NCI-H460 (cell line): ENCODE measurements around the gene KCNV2. TPM values are rescaled to one million over a fixed set of nuclear protein-coding genes. Genes with fewer than 3 reads are reported as not detected.
"Not testable (repeated sequence)": the region's sequence is repeated elsewhere in the genome, so short reads cannot be mapped to it uniquely, and the experiment has no call there.

Experiments
- DNase-seq: peaks from one replicate; pipeline ENCODE4 v3.0.0-alpha.2; 2016; ENCODE audit warnings: low read depth; ENCODE audit errors: extremely low read depth
- polyA plus RNA-seq: library from polyadenylated mRNA; depleted of rRNA; stranded (reverse); fragments of >200 nt; gene quantifications from 2 replicates; pipeline ENCODE4 v1.2.3, GENCODE V29; 2014; cell fraction: nucleus; rRNA removed
- total RNA-seq: library from RNA; depleted of rRNA; stranded (reverse); fragments of >200 nt; shearing (Covaris generic); gene quantifications from 2 replicates; pipeline ENCODE4 v1.2.3, GENCODE V29; 2014; rRNA removed

KCNV2 gene
- not detected in 2 replicates for total RNA-seq
- not detected in 2 replicates for polyA plus RNA-seq

DNA sequence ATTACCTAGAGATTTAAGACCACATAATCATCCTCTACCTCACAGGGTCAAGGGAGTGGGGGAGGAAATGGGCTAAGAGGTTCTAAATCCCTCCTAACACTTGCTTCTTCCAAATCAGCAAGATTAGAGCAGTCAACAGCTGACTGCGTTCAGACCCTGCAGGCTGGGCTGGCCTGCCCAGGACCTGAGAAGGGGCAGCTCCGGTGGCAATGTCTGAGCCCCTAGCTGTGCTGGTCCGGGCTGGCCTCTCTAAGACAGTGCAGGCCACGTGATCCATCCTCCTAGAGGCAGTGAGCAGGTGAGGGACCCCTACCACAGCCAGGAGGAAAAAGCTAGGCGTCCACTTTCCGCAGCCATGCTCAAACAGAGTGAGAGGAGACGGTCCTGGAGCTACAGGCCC lies at the start of gene KCNV2:
Gene KCNV2 (plus strand): TSS at position 126 of the 400 bp plus-strand sequence. CDS start 230 bp downstream, at position 356.
- no peak for DNase-seq

- no peak for DNase-seq
Observed at GRCh38 chr9:2673161-2673560, 44.1 kb upstream of the KCNV2 start.

DNA sequence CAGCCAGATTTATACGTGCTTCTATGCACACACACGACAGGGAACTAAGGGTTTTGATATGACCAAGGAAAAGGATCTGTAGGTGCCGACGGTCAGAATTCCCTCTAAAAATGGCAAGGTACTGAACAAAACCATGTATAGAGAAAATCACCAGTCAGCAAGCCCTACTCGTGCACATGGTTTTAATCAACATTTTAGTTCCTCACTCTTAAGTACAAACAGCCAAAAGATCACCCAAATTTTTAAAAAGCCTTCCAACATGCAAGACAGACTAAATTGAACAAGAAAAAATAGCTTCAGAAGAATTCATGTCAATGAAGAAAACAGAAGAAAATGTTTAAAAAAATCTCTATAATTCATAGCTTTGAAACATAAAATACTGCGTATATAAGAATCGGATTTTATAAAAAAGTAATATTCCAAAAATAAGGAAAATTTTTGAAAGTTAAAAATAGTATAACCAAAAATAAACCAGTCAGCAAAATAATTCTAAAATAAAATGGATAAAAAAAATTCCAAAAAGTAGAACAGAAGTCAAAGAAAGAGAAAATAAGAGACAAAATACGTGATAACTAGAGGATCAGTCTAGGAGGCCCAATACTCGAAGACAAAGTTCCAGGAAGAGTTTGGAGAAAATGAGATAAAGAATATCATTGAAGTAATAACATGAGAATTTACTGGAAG lies 43.0 kb upstream of the KCNV2 start:
- no peak for DNase-seq

DNA sequence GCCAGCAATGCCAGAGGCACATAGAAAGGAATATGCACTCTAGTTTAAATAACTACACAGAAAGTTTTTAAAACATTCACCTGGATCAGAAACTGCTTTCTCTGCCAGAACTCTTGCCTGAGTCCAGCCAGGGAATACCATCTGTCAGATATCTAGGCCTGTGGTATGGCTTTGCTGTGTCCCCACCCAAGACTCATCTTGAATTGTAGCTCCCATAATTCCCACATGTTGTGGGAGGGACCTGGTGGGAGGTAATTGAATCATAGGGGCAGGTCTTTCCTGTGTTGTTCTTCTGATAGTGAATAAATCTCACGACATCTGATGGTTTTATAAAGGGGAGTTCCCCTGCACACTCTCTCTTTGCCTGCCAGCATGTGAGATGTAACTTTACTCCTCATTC lies 41.5 kb upstream of the KCNV2 start:
- no peak for DNase-seq

- DNase-seq = no peak
Observed at GRCh38 chr9:2676466-2676865, 40.8 kb upstream of the KCNV2 start.

GRCh38 chr9:2677915-2678889 lies 39.1 kb upstream of the KCNV2 start:
- no peak for DNase-seq

- no peak for DNase-seq
Observed at GRCh38 chr9:2679011-2679410, 38.3 kb upstream of the KCNV2 start.

DNA sequence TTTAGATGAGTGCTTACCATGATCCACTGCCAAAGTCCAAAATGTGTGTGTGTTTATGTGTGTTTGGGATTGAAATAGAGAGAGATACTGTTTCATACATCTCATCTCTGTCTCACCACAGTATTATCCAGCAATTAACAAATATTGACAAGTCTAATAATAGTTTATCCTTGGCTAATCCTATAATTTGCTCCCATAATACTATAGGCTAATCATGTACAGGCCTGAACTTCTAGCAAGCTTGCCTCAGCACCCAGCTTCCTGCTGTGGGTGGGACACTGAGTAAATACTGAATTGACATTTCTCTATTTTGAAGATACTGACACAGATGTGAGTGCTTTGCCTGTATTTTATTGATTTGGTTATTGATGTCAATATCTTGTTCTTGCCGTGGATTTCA lies 35.3 kb upstream of the KCNV2 start:
- DNase-seq = no peak

DNA sequence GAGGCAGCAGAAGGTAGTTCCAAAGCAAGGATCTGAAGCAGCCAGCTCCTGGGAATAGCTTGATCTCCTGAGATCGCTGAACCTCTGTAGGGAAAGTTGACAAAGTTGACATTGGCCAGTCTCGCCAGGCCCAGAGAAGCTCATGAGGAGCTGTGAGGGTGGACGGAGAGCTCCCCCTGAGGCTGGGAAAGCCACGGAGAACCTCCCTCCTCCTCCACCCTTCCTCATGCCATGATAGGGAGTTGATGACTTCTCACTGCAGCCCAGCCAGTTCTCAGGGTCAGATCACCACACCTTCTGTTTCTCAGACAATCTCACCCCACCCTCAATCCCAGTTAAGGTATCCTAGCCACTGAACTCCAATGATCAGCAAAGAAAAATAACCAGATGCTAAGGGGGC lies 30.4 kb upstream of the KCNV2 start:
- DNase-seq = no peak

GRCh38 chr9:2688636-2689035 lies 28.7 kb upstream of the KCNV2 start:
- no peak for DNase-seq

- DNase-seq = no peak
Observed at GRCh38 chr9:2691212-2691611, 26.1 kb upstream of the KCNV2 start.

- DNase-seq = no peak
Observed at GRCh38 chr9:2691626-2692025, 25.7 kb upstream of the KCNV2 start.

GRCh38 chr9:2693056-2693455 lies 24.3 kb upstream of the KCNV2 start:
- no peak for DNase-seq

GRCh38 chr9:2697492-2697891 lies 19.8 kb upstream of the KCNV2 start:
- no peak for DNase-seq

DNA sequence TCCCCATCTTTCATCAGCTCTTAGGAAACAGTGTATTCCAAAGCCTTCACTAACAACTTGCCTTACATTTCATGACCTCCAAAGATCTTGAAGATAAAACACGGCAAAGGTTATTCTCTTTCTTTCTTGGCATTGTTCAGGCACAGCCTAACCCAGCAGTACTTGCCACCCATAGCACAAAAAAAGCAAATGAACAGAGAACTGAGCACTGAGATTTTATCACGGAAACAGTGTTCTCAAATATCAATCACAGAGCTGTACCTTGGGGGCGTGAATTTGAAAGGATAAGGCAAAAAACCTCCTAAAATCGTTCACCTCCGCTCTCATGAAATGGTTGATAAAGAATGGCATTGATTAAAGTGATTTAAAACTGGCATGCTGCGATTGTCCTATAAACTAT lies 16.9 kb upstream of the KCNV2 start:
- no peak for DNase-seq

DNA sequence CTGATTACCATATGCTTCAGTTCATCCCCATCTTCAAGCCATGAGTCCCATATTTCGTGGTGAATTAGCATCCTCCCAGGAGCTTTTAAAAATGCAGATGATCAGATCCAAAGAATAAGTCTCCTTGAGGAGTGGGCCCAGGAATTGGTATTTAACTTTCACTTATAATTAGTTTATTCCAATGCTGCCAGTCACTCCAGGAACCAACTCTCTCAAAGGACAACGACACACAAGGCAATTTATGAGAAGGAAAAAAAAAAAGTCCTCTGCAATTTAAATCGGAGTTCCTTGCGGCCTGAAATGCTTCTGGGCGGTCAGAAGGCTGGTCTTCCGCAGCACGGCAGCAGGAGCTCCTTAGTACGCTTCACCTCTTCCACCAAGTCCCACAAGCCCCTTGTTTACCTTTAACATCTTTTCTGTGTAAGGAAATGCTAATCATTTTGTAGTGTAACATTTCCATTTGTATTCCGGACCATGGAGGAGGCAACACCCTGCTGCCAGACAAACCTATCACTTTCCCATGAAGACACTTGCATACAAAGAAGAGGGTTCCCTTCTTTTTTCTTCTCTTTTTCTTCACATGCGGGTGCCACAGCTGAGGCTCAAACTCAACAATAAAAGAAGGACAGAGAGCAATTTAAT lies 16.3 kb upstream of the KCNV2 start:
- DNase-seq = no peak

GRCh38 chr9:2704504-2704903 lies 12.8 kb upstream of the KCNV2 start:
- DNase-seq = no peak

DNA sequence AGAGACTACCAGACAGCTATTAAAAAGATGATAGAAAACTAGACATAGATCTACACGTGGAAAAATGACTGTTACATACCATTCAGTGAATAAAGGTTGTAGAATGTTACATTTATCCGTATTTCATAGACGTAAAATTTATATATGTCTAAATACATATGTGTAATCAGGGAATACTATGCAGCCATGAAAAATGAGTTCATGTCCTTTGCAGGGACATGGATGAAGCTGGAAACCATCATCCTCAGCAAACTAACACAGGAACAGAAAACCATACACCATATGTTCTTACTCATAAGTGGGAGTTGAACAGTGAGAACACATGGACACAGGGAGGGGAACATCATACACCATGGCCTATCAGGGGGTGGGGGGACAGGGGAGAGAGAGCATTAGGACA lies 10.1 kb upstream of the KCNV2 start:
- DNase-seq = not testable (repeated sequence)

- DNase-seq = no peak
Observed at GRCh38 chr9:2709645-2710101, 7.6 kb upstream of the KCNV2 start.

DNA sequence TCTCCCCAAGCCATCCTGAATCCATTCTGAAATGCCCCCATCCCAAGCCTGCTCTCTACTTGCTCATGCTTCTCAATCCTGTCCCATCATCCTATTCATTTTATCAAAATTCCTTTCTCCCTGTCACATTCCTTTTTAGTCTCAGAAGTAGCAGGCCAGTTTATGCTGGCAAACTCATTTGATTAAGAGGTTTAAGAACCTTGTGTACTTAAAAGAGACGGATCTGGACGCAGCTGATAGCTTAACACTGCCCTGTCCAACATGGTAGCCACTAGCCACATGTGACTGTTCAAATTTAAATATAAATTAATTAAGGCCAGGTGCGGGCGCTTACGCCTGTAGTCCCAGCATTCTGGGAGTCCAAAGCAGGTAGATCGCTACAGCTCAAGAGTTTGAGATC lies 5.6 kb upstream of the KCNV2 start:
- DNase-seq = no peak

DNA sequence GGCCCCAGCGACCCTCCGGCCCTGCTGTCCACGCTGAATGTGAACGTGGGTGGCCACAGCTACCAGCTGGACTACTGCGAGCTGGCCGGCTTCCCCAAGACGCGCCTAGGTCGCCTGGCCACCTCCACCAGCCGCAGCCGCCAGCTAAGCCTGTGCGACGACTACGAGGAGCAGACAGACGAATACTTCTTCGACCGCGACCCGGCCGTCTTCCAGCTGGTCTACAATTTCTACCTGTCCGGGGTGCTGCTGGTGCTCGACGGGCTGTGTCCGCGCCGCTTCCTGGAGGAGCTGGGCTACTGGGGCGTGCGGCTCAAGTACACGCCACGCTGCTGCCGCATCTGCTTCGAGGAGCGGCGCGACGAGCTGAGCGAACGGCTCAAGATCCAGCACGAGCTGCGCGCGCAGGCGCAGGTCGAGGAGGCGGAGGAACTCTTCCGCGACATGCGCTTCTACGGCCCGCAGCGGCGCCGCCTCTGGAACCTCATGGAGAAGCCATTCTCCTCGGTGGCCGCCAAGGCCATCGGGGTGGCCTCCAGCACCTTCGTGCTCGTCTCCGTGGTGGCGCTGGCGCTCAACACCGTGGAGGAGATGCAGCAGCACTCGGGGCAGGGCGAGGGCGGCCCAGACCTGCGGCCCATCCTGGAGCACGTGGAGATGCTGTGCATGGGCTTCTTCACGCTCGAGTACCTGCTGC lies 839 bp downstream of the KCNV2 start:
- DNase-seq = no peak
